Uterus (tissue), 2 donors: ENCODE results near the gene FLACC1.

Experiments
- CTCF ChIP-seq, 4 experiments: fragments of 200-600 bp in 2 of 4; fragments of 450-650 bp in 2 of 4; sonication (generic) in 2 of 4; IDR thresholded peaks; one replicate each; pipeline ENCODE4 v1.5.1; 2016 to 2019; ENCODE audit warnings: antibody characterized with exemption in 4 of 4, mild to moderate bottlenecking in 2 of 4, moderate library complexity in 1 of 4
- POLR2A ChIP-seq, 2 donors: fragments of 450-650 bp; IDR thresholded peaks; one replicate each; pipeline ENCODE4 v1.6.1; 2016; ENCODE audit warnings: antibody characterized with exemption in 2 of 2, mild to moderate bottlenecking in 1 of 2, moderate library complexity in 1 of 2

- TF ChIP-seq POLR2A (IDR thresholded peaks at IDR 0.05) (no peak), CTCF (IDR thresholded peaks at IDR 0.05) (no peak)
These were observed 27.7 kb downstream of the FLACC1 start for GRCh38 chr2:201329409-201329808.
